K562 (cell line): ENCODE measurements around the gene MANF. TPM values are rescaled to one million over a fixed set of nuclear protein-coding genes. Genes with fewer than 3 reads are reported as not detected.

ENCODE experiments used
- ATAC-seq: fragments of 200-7000 bp; cut with Tn5 transposase; 3 replicates; pipeline ENCODE4 v1.9.1; 2020; ENCODE audit warnings: moderate library complexity
- BruUV-seq: library from RNA; stranded (reverse); fragments of 400-500 nt; replicated peaks from 2 replicates; lab custom pipeline; 2021; lab: Mats Ljungman, UMichigan
- CTCF ChIA-PET: fragments of 300-600 bp; formaldehyde crosslinking; extraction: SDS; loops from one replicate; lab custom pipeline; 2021; ENCODE audit warnings: low intra/inter-chr PET ratio; lab: Yijun Ruan, JAX
- POLR2A ChIA-PET: fragments of 300-600, 350-650 bp; sonication (Branson Sonifier 250); formaldehyde crosslinking; extraction: SDS; loops from one replicate; lab custom pipeline; 2021; ENCODE audit warnings: antibody characterized with exemption, inconsistent platforms; lab: Yijun Ruan, JAX
- DNase-seq, 4 experiments: peaks; one replicate each; pipeline versions ENCODE4 v3.0.0 to v3.0.0-alpha.2; 2011 to 2018; ENCODE audit warnings: low spot score in 3 of 4, mixed read lengths in 3 of 4; ENCODE audit errors: extremely low read depth in 1 of 4
- FAIRE-seq: peaks from 2 replicates; lab custom pipeline; 2011; peaks lifted over from hg19 to GRCh38; lab: Jason Lieb, UNC
- H2AFZ ChIP-seq: 2 replicates; pipeline ENCODE4 v1.6.0; 2011; ENCODE audit warnings: low read depth, low read length, control low read depth, inconsistent platforms
- H3K27ac ChIP-seq: fragments of 200-600 bp; 3 replicates; pipeline ENCODE4 v1.8.0; 2011; ENCODE audit warnings: low read depth, mild to moderate bottlenecking, control low read depth, inconsistent platforms, low read length, moderate library complexity, mixed read lengths; ENCODE audit errors: extremely low read depth
- H3K27me3 ChIP-seq, 2 experiments: fragments of 300-600 bp in 1 of 2; 2 replicates in 1 of 2; 3 replicates in 1 of 2; pipeline versions ENCODE4 v1.6.0 to v1.8.0; 2011; ENCODE audit warnings: inconsistent platforms in 2 of 2, low read length in 2 of 2, mild to moderate bottlenecking in 1 of 2, mixed read lengths in 1 of 2, moderate library complexity in 1 of 2; ENCODE audit not compliant: control insufficient read depth in 2 of 2, insufficient read depth in 2 of 2
- H3K36me3 ChIP-seq: fragments of 300-600 bp; 3 replicates; pipeline ENCODE4 v1.8.0; 2011; ENCODE audit warnings: mild to moderate bottlenecking, low read length, inconsistent platforms; ENCODE audit not compliant: control insufficient read depth, insufficient read depth
- H3K4me1 ChIP-seq, 2 experiments: fragments of 200-600 bp in 1 of 2; replicated peaks in 1 of 2; 2 replicates in 1 of 2; 3 replicates in 1 of 2; pipeline versions ENCODE4 v1.5.1 to v1.8.0; 2011; ENCODE audit warnings: inconsistent platforms in 2 of 2, low read length in 2 of 2, mild to moderate bottlenecking in 1 of 2, mixed read lengths in 1 of 2, moderate library complexity in 1 of 2; ENCODE audit not compliant: control insufficient read depth in 2 of 2, insufficient read depth in 2 of 2
- H3K4me2 ChIP-seq: 2 replicates; pipeline ENCODE4 v1.6.1; 2011; ENCODE audit warnings: low read length, control low read depth, inconsistent platforms, mixed read lengths; ENCODE audit not compliant: insufficient read depth
- H3K4me3 ChIP-seq: fragments of 200-600 bp; sonication (generic), shearing (Covaris generic); 2 replicates; pipeline ENCODE4 v1.5.1; 2016; ENCODE audit warnings: control low read depth, inconsistent platforms
- H3K79me2 ChIP-seq: fragments of 200-600 bp; 3 replicates; pipeline ENCODE4 v1.8.0; 2011; ENCODE audit warnings: low read length, inconsistent platforms; ENCODE audit not compliant: control insufficient read depth, insufficient read depth
- H3K9ac ChIP-seq, 2 experiments: 2 replicates each; pipeline versions ENCODE4 v1.6.0 to v1.6.1; 2011; ENCODE audit warnings: low read depth in 2 of 2, low read length in 2 of 2, control low read depth in 1 of 2, inconsistent platforms in 1 of 2, mild to moderate bottlenecking in 1 of 2, mixed read lengths in 1 of 2; ENCODE audit not compliant: insufficient read depth in 1 of 2
- H3K9me1 ChIP-seq: one replicate; pipeline ENCODE4 v1.6.0; 2011; ENCODE audit warnings: inconsistent platforms, mild to moderate bottlenecking, low read length, moderate library complexity; ENCODE audit not compliant: control insufficient read depth, insufficient read depth
- H3K9me3 ChIP-seq: replicated peaks from 2 replicates; pipeline ENCODE4 v1.5.1; 2011; ENCODE audit warnings: low read depth, low read length, inconsistent platforms; ENCODE audit not compliant: control insufficient read depth, insufficient read depth
- H4K20me1 ChIP-seq: replicated peaks from 2 replicates; pipeline ENCODE4 v1.6.1; 2011; ENCODE audit warnings: low read length, inconsistent platforms, mixed read lengths; ENCODE audit not compliant: control insufficient read depth, insufficient read depth
- C11orf30 ChIP-seq: fragments of 450-650 bp; IDR thresholded peaks from 2 replicates; pipeline ENCODE4 v1.6.1; 2016; ENCODE audit warnings: low read depth, mild to moderate bottlenecking
- GTF2F1 ChIP-seq: IDR thresholded peaks from 2 replicates; pipeline ENCODE4 v1.6.1; 2011; ENCODE audit warnings: low read depth, low read length, improper control_type of control experiment
- HMGN3 ChIP-seq: IDR thresholded peaks from 2 replicates; pipeline ENCODE4 v1.6.1; 2011; ENCODE audit warnings: borderline replicate concordance, low read depth, mild to moderate bottlenecking, mixed read lengths, low read length; ENCODE audit not compliant: insufficient read length; ENCODE audit errors: extremely low read depth
- HNRNPUL1 ChIP-seq: fragments of 200-400 bp; formaldehyde crosslinking; IDR thresholded peaks from 2 replicates; pipeline ENCODE4 v1.6.1; 2017; ENCODE audit warnings: low read length
- NBN ChIP-seq: fragments of 450-650 bp; IDR thresholded peaks from 2 replicates; pipeline ENCODE4 v1.6.1; 2016; ENCODE audit warnings: low read depth, mild to moderate bottlenecking
- POLR2A ChIP-seq: fragments of 450-650 bp; conservative IDR thresholded peaks from 2 replicates; pipeline ENCODE4 v1.6.1; 2016
- PTBP1 ChIP-seq: fragments of 200-400 bp; formaldehyde crosslinking; IDR thresholded peaks from 2 replicates; pipeline ENCODE4 v1.6.1; 2017; ENCODE audit warnings: low read depth, low read length
- RBFOX2 ChIP-seq: fragments of 200-400 bp; formaldehyde crosslinking; IDR thresholded peaks from 2 replicates; pipeline ENCODE4 v1.6.1; 2017; ENCODE audit warnings: low read depth, mild to moderate bottlenecking, low read length, moderate library complexity
- RFX5 ChIP-seq: IDR thresholded peaks from 2 replicates; pipeline ENCODE4 v1.6.1; 2011; ENCODE audit warnings: low read depth, mild to moderate bottlenecking, improper control_type of control experiment, low read length
- SIRT6 ChIP-seq: IDR thresholded peaks from one replicate; pipeline ENCODE4 v1.6.1; 2012; ENCODE audit warnings: low read depth, mild to moderate bottlenecking, control low read depth, inconsistent platforms, low read length, moderate library complexity
- SRSF9 ChIP-seq: fragments of 200-400 bp; formaldehyde crosslinking; IDR thresholded peaks from 2 replicates; pipeline ENCODE4 v1.6.1; 2017; ENCODE audit warnings: low read depth, low read length, borderline replicate concordance
- ZBTB17 ChIP-seq: fragments of 450-650 bp; formaldehyde crosslinking; IDR thresholded peaks from 2 replicates; pipeline ENCODE4 v1.4.0; 2020; ENCODE audit warnings: mild to moderate bottlenecking
- ZC3H11A ChIP-seq: IDR thresholded peaks from 2 replicates; pipeline ENCODE4 v1.6.1; 2012; ENCODE audit warnings: low read depth, low read length, improper control_type of control experiment
- ZFX ChIP-seq: sonication (generic); formaldehyde crosslinking; IDR thresholded peaks from 2 replicates; pipeline ENCODE4 v1.8.0; 2022; ENCODE audit warnings: mild to moderate bottlenecking, missing genetic modification reagents, moderate library complexity
- ZNF316 ChIP-seq: fragments of 450-650 bp; IDR thresholded peaks from 2 replicates; pipeline ENCODE4 v1.6.1; 2016
- ZZZ3 ChIP-seq: fragments of 450-650 bp; IDR thresholded peaks from 2 replicates; pipeline ENCODE4 v1.6.1; 2016; ENCODE audit warnings: antibody characterized with exemption, mild to moderate bottlenecking, moderate library complexity
- WGBS: fragments of 100-300 bp; shearing (Covaris generic); methylation state at CpG from one replicate; pipeline ENCODE4 v1.1.6; 2016; ENCODE audit warnings: low coverage, mixed read lengths; ENCODE audit not compliant: insufficient coverage; ENCODE audit errors: missing lambda C conversion rate; 5-methylcytosine and 5-hydroxymethylcytosine counted together
- in situ Hi-C: fragments of 300-500 bp; cut with MboI; formaldehyde crosslinking; loops from 4 replicates; pipeline ENCODE4 v1.15.0; 2018; ENCODE audit warnings: inconsistent platforms, mixed read lengths
- intact Hi-C: fragments of 100-400 bp; cut with micrococcal nuclease; formaldehyde crosslinking; loops from 2 replicates; pipeline ENCODE4 v1.14.2; 2022
- polyA plus RNA-seq, 8 experiments: library from polyadenylated mRNA; depleted of rRNA in 4 of 8; stranded (reverse) in 5 of 8; unstranded in 3 of 8; fragments of >200 nt; fragmentation: Nextera tagmentation in 2 of 8; fragmentation: Illumina TruSeq in 1 of 8; extraction: Ambion mirVana in 2 of 8; extraction: Trizol in 1 of 8; gene quantifications; 2 replicates each; pipeline versions ENCODE4 v1.2.1 to v1.2.3, GENCODE V29; 2011 to 2014; ENCODE audit warnings: inconsistent platforms in 1 of 8, missing spikeins in 1 of 8
- total RNA-seq, 7 experiments: library from RNA; depleted of rRNA in 6 of 7; stranded (reverse); fragments of >200 nt in 6 of 7; fragmentation: Illumina TruSeq in 2 of 7; extraction: Trizol in 2 of 7; gene quantifications; 2 replicates each; pipeline versions ENCODE4 v1.2.1 to v1.2.3, GENCODE V29; 2011 to 2021; ENCODE audit warnings: low replicate concordance in 1 of 7

MANF gene
- total and polyA plus RNA-seq, 9 of the 15 experiments (the other 6 are each of a cell fraction or from before 2014, with no cell fraction given), result 6.5 to 52.7 (median 42.3) TPM

DNA sequence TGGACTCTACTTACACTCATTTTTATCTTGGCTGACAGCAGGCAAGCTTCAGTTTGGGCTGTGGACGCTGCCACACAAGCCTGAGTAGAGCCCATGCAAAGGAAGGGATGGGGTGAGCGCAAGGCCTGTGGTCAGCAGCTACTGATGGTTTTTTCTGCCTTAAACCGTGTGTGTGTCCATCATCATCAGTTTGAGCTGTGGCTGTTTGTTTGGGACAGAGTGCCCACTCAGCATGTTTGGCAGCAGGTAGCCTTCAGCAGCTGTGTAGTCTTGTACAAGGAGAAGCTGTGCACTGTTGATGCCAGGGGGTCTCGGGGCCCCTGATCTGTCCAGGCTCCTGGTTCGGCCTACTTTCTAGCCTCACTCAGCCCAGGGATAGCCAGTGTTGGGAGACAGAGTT lies 9.4 kb downstream of the MANF start (continued):
- TF ChIP-seq SIRT6 (no peak), PTBP1 (no peak), ZC3H11A (no peak), SRSF9 (no peak), HMGN3 (no peak), ZFX (no peak), NBN (no peak), RBFOX2 (peak; percentile 35; the same call in 1 of the 2 replicates), ZNF316 (peak; percentile 73), C11orf30 (peak; percentile 62), HNRNPUL1 (no peak), ZBTB17 (CRISPR knock-in tag) (no peak), RFX5 (no peak)

DNA sequence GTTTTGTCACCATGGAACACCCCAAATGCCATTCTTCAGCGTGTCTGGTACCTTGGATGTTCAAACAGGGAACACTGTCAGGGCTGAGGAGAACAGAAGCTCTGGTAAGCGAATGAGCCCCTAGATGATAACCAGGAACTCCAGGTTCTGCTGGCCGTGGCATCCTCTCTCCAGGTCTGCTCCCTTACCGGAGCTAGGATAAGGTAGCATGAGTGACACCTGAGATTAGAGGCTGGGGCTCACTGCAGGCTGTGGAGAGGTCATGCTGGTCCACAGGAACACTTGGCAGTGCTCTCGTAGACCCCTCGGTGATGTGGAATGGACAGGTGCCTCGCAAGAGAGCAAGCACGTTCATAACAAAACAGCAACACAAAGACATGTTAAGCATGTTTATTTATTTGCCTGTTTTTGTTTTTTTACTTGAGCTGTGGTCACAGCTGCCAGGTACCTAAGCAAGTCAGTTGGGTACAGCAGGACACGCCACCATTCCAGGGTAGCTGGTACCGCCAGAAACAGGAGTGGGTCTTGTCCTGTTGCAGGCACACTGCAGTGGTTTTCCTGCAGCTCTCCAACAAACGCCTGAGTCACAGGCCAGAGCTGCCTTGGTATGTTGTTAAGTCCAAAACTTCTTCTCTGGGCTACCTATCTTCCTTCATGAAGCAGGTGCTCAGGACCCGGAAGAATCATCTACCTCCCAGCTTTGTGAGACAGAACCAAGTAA lies 10.6 kb downstream of the MANF start:
- in situ Hi-C loops, result no loop called here

More for the DNA sequence above, 10.6 kb downstream of the MANF start:
- POLR2A ChIA-PET, result interaction anchor here (0.9 to 1.3 kb wide), 3 partner anchors 8 to 11 kb away, joined by 3 to 5 read pairs (median 4); partner anchors contain the start of gene MANF
- FAIRE-seq, result no peak
- Histone ChIP-seq H3K9ac (no peak overlapping the region), H3K79me2 (peaks cover 44% of the 10 kb centered on the region)
- no peak for TF ChIP-seq GTF2F1
- 0 out of 2 replicates have a peak, but pooled peaks have one; percentile 14 for TF ChIP-seq POLR2A
- TF ChIP-seq ZZZ3, result no peak
- no peak for TF ChIP-seq HMGN3
- TF ChIP-seq, all 486 proteins: peak for 1
- ATAC-seq (no peak), DNase-seq (no peak)
- 86% methylated on average over 12 of the region's 12 CpGs for WGBS
- Histone ChIP-seq H3K4me3 (no peak overlapping the region), H3K27me3 (no peaks in the 10 kb centered on the region), H3K27ac (no peak overlapping the region), H3K36me3 (peaks cover 80% of the 10 kb centered on the region; the same call in 2 of the 3 replicates), H3K9me1 (peaks cover 8% of the 10 kb centered on the region), H3K4me1 (peaks cover 7 to 31% of the 10 kb centered on the region in 2 experiments; a peak in 4 of 5 replicates), H2AFZ (no peak overlapping the region), H3K9me3 (no peaks in the 10 kb centered on the region), H3K4me2 (no peak overlapping the region), H4K20me1 (peaks cover 19% of the 10 kb centered on the region; the same call in 1 of the 2 replicates)
- intact Hi-C loops, result no loop called here
- CTCF ChIA-PET, result no interaction called here
- no TSS peak for BruUV-seq
